GM21786 (cell line): Measurements from ENCODE around the gene VPS29.
A peak's percentile ranks its signal among the peaks of the same experiment; 100 is the strongest.

Experiments
- ATAC-seq: cut with Tn5 transposase; IDR thresholded peaks from one replicate; pipeline ENCODE4 v1.9.1; 2021; ENCODE audit not compliant: unreplicated experiment

The VPS29 gene

DNA sequence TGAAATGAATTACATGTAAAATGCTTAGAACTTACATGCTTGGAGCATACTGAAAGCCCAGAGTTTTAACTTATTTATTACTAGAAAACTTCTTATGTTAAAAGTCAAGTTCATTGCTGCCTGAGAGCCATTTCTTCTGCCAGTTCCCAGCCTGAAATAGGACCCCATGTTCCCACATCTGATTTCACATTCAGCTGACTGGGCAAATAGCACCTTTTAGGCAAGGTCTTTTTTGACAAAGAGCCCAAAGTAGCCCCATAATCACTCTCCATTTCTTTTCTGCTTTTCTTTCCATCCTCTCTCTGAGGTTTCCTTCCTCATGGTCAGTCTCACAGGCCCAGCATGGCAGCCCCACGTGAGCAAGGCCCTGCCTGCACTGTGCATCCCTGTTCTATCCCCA is 50.6 kb downstream of the VPS29 start:
- ATAC-seq: no peak

GRCh38 chr12:110449799-110450497 is 52.0 kb downstream of the VPS29 start, which contains the start of gene ARPC3:
TSS of gene ARPC3 (minus strand) at chr12:110450337. CDS start at chr12:110450260, 77 bp downstream.
- peak; percentile 93 for ATAC-seq

DNA sequence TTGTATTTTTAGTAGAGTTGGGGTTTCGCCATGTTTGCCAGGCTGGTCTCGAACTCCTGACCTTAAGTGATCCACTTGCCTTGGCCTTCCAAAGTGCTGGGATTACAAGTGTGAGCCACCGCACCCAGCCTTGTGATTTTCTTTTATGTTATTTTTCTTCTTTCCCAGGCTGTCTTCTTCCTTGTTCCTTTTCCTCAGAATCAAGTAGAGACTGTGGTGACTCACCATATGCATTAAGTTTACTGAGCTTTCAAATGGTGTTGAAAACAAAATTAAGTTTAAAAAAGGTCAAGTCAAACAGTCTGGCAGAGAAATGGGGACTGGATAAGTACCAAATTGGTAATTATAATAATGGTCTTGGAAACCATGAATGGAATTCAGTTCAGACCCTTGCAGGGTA is 57.5 kb downstream of the VPS29 start:
- ATAC-seq: no peak
